HepG2 (cell line): ENCODE results near the gene CPE. TPM values are rescaled to one million over a fixed set of nuclear protein-coding genes. Genes with fewer than 3 reads are reported as not detected.

Experiments used
- ATAC-seq: fragments of 200-7000 bp; cut with Tn5 transposase; 3 replicates; pipeline ENCODE4 v1.9.1; 2020; ENCODE audit warnings: mild to moderate bottlenecking, moderate library complexity
- BruUV-seq: library from RNA; stranded (reverse); fragments of 400-500 nt; replicated peaks from 2 replicates; lab custom pipeline; 2021; lab: Mats Ljungman, UMichigan
- CTCF ChIA-PET: fragments of 300-600 bp; formaldehyde crosslinking; extraction: SDS; loops from one replicate; lab custom pipeline; 2021; ENCODE audit warnings: low total read pairs, inconsistent platforms, low intra/inter-chr PET ratio; lab: Yijun Ruan, JAX
- POLR2A ChIA-PET: fragments of 350-600 bp; sonication (Branson Sonifier 250); formaldehyde crosslinking; loops from one replicate; lab custom pipeline; 2020; ENCODE audit warnings: antibody characterized with exemption, inconsistent platforms; lab: Yijun Ruan, JAX
- DNase-seq: peaks from one replicate; pipeline ENCODE4 v3.0.0-alpha.2; 2015; ENCODE audit warnings: low spot score
- FAIRE-seq: peaks from 3 replicates; lab custom pipeline; 2011; peaks lifted over from hg19 to GRCh38; lab: Jason Lieb, UNC
- H2AFZ ChIP-seq: one replicate; pipeline ENCODE4 v1.6.1; 2011; ENCODE audit warnings: low read length, inconsistent platforms
- H3K27ac ChIP-seq: fragments of 300-600 bp; 3 replicates; pipeline ENCODE4 v1.8.0; 2011; ENCODE audit warnings: mixed run types, mild to moderate bottlenecking, mixed read lengths, low read length, inconsistent platforms; ENCODE audit not compliant: insufficient read depth; ENCODE audit errors: extremely low read length
- H3K27me3 ChIP-seq, 2 experiments: fragments of 200-600 bp in 1 of 2; 2 replicates in 1 of 2; 3 replicates in 1 of 2; pipeline versions ENCODE4 v1.6.0 to v1.8.0; 2011; ENCODE audit warnings: low read length in 2 of 2, mild to moderate bottlenecking in 2 of 2, moderate library complexity in 2 of 2, inconsistent platforms in 1 of 2; ENCODE audit not compliant: insufficient read depth in 2 of 2, control insufficient read depth in 1 of 2
- H3K36me3 ChIP-seq, 2 experiments: fragments of 200-600 bp in 1 of 2; replicated peaks in 1 of 2; 2 replicates in 1 of 2; 3 replicates in 1 of 2; pipeline versions ENCODE4 v1.5.1 to v1.8.0; 2011; ENCODE audit warnings: low read length in 2 of 2, inconsistent platforms in 1 of 2; ENCODE audit not compliant: insufficient read depth in 2 of 2, control insufficient read depth in 1 of 2
- H3K4me1 ChIP-seq: 2 replicates; pipeline ENCODE4 v1.5.1; 2012; ENCODE audit warnings: low read length, inconsistent platforms; ENCODE audit not compliant: insufficient read depth
- H3K4me2 ChIP-seq: 2 replicates; pipeline ENCODE4 v1.6.0; 2011; ENCODE audit warnings: low read depth, low read length, inconsistent platforms
- H3K4me3 ChIP-seq, 3 experiments: fragments of 200-600 bp in 1 of 3; sonication (generic), shearing (Covaris generic) in 1 of 3; replicated peaks in 1 of 3; 2 replicates each; pipeline ENCODE4 v1.5.1; 2011 to 2016; ENCODE audit warnings: low read length in 3 of 3, inconsistent platforms in 2 of 3, low read depth in 2 of 3, mild to moderate bottlenecking in 2 of 3, control low read depth in 1 of 3, mixed read lengths in 1 of 3; ENCODE audit not compliant: insufficient read depth in 1 of 3
- H3K79me2 ChIP-seq: one replicate; pipeline ENCODE4 v1.6.1; 2011; ENCODE audit warnings: low read length, inconsistent platforms; ENCODE audit not compliant: insufficient read depth
- H3K9ac ChIP-seq: 2 replicates; pipeline ENCODE4 v1.6.0; 2011; ENCODE audit warnings: mild to moderate bottlenecking, low read depth, low read length, inconsistent platforms; ENCODE audit not compliant: insufficient read depth
- H3K9me3 ChIP-seq: 2 replicates; pipeline ENCODE4 v1.5.1; 2012; ENCODE audit warnings: mild to moderate bottlenecking, low read length
- H4K20me1 ChIP-seq: 2 replicates; pipeline ENCODE4 v1.6.0; 2011; ENCODE audit warnings: inconsistent platforms, mild to moderate bottlenecking, low read length, moderate library complexity; ENCODE audit not compliant: insufficient read depth
- ARID2 ChIP-seq: sonication (generic); formaldehyde crosslinking; IDR thresholded peaks from 2 replicates; pipeline ENCODE4 v1.8.1; 2022; ENCODE audit warnings: mild to moderate bottlenecking, missing genetic modification reagents, borderline replicate concordance
- DMAP1 ChIP-seq: IDR thresholded peaks from 2 replicates; pipeline ENCODE4 v1.6.1; 2016
- ELF1 ChIP-seq: sonication (generic); formaldehyde crosslinking; IDR thresholded peaks from 2 replicates; pipeline ENCODE4 v1.4.0; 2020; ENCODE audit warnings: missing genetic modification reagents
- FOSL2 ChIP-seq: sonication (generic); formaldehyde crosslinking; IDR thresholded peaks from 2 replicates; pipeline ENCODE4 v1.4.0; 2020; ENCODE audit warnings: missing genetic modification reagents
- KDM4B ChIP-seq: sonication (generic); formaldehyde crosslinking; IDR thresholded peaks from 2 replicates; pipeline ENCODE4 v1.4.0; 2020; ENCODE audit warnings: missing genetic modification reagents
- MAFK ChIP-seq, 2 experiments: IDR thresholded peaks in 1 of 2; conservative IDR thresholded peaks in 1 of 2; 2 replicates each; pipeline ENCODE4 v1.6.1; 2011; ENCODE audit warnings: improper control_type of control experiment in 2 of 2, low read length in 2 of 2
- PLRG1 ChIP-seq: fragments of 450-650 bp; conservative IDR thresholded peaks from 2 replicates; pipeline ENCODE4 v1.6.1; 2016
- RFXANK ChIP-seq: IDR thresholded peaks from 2 replicates; pipeline ENCODE4 v1.6.1; 2016
- SMAD1 ChIP-seq: sonication (generic); formaldehyde crosslinking; IDR thresholded peaks from 2 replicates; pipeline ENCODE4 v1.4.0; 2020; ENCODE audit warnings: missing genetic modification reagents, low read depth, mild to moderate bottlenecking, borderline replicate concordance
- ZFP36L1 ChIP-seq: sonication (generic); formaldehyde crosslinking; IDR thresholded peaks from 2 replicates; pipeline ENCODE4 v1.8.0; 2022; ENCODE audit warnings: mild to moderate bottlenecking, missing genetic modification reagents, moderate library complexity
- ZKSCAN5 ChIP-seq: sonication (generic); formaldehyde crosslinking; IDR thresholded peaks from 2 replicates; pipeline ENCODE4 v1.5.1; 2020; ENCODE audit warnings: mild to moderate bottlenecking, missing genetic modification reagents
- ZNF180 ChIP-seq: sonication (generic); formaldehyde crosslinking; IDR thresholded peaks from 2 replicates; pipeline ENCODE4 v1.4.0; 2020; ENCODE audit warnings: low read depth, missing genetic modification reagents, borderline replicate concordance
- ZNF205 ChIP-seq: IDR thresholded peaks from 2 replicates; pipeline ENCODE4 v1.6.1; 2018; ENCODE audit warnings: missing biosample characterization, missing genetic modification reagents
- ZNF234 ChIP-seq: sonication (generic); formaldehyde crosslinking; conservative IDR thresholded peaks from 2 replicates; pipeline ENCODE4 v1.5.1; 2020; ENCODE audit warnings: mild to moderate bottlenecking, missing genetic modification reagents
- ZNF256 ChIP-seq: sonication (generic); formaldehyde crosslinking; conservative IDR thresholded peaks from 2 replicates; pipeline ENCODE4 v1.4.0; 2020; ENCODE audit warnings: missing genetic modification reagents
- ZNF30 ChIP-seq: sonication (generic); formaldehyde crosslinking; IDR thresholded peaks from 2 replicates; pipeline ENCODE4 v1.5.0; 2020; ENCODE audit warnings: mild to moderate bottlenecking, missing genetic modification reagents
- ZNF460 ChIP-seq: sonication (generic); formaldehyde crosslinking; IDR thresholded peaks from 2 replicates; pipeline ENCODE4 v1.5.1; 2020; ENCODE audit warnings: missing genetic modification reagents, mild to moderate bottlenecking, borderline replicate concordance
- ZNF710 ChIP-seq: sonication (generic); formaldehyde crosslinking; IDR thresholded peaks from 2 replicates; pipeline ENCODE4 v1.5.0; 2020; ENCODE audit warnings: mild to moderate bottlenecking, missing genetic modification reagents, borderline replicate concordance
- WGBS: methylation state at CpG from one replicate; pipeline ENCODE4 v1.1.6; 2017; ENCODE audit warnings: low lambda C conversion rate; 5-methylcytosine and 5-hydroxymethylcytosine counted together
- in situ Hi-C: cut with HindIII; loops from 2 replicates; pipeline ENCODE4 v1.10.0; 2017; ENCODE audit warnings: low pct_unique_long_range_greater_than_20kb; ENCODE audit not compliant: extremely low pct_ligation_motif_present
- intact Hi-C: fragments of 100-400 bp; cut with micrococcal nuclease; formaldehyde crosslinking; loops from one replicate; pipeline ENCODE4 v1.10.0; 2022; ENCODE audit not compliant: unreplicated experiment
- polyA plus RNA-seq, 8 experiments: library from polyadenylated mRNA; depleted of rRNA in 3 of 8; stranded (reverse) in 7 of 8; unstranded in 1 of 8; fragments of >200 nt; fragmentation: Illumina TruSeq in 4 of 8; extraction: Trizol in 4 of 8; gene quantifications; 2 replicates each; pipeline versions ENCODE4 v1.2.1 to v1.2.3, GENCODE V29; 2011 to 2016; ENCODE audit warnings: low read depth in 4 of 8, missing spikeins in 1 of 8, mixed read lengths in 1 of 8; ENCODE audit not compliant: insufficient read depth in 1 of 8
- total RNA-seq, 5 experiments: library from RNA; depleted of rRNA; stranded (reverse); fragments of >200 nt; fragmentation: Illumina TruSeq; extraction: Trizol; gene quantifications; 2 replicates each; pipeline ENCODE4 v1.2.3, GENCODE V29; 2016; ENCODE audit warnings: low read depth in 1 of 5
- TF ChIP-seq, protein P1 (sequence below): sonication (generic); formaldehyde crosslinking; IDR thresholded peaks from 2 replicates; pipeline ENCODE4 v1.5.0; 2020; ENCODE audit warnings: missing genetic modification reagents

Gene CPE
- total and polyA plus RNA-seq, 2 of the 13 experiments (the other 11 are each of a cell fraction or from before 2014, with no cell fraction given): 268 to 852 TPM

- in situ Hi-C loops: no loop called here
- POLR2A ChIA-PET: no interaction called here
- H3K9ac ChIP-seq: no peak overlapping the region
- ATAC-seq: no peak
- TF ChIP-seq KDM4B (CRISPR knock-in tag) (no peak), ZFP36L1 (CRISPR knock-in tag) (no peak), MAFK (conservative IDR thresholded peaks at IDR 0.05 in 1 of 2, IDR thresholded peaks at IDR 0.05 in 1 of 2; ENCODE audit: low read length in 2 of 2) (no peak), ZNF30 (CRISPR knock-in tag) (no peak), ZNF710 (CRISPR knock-in tag) (no peak), ZKSCAN5 (CRISPR knock-in tag) (no peak), RFXANK (CRISPR knock-in tag) (no peak), ELF1 (CRISPR knock-in tag) (no peak), SMAD1 (no peak), ZNF205 (CRISPR knock-in tag) (no peak), FOSL2 (CRISPR knock-in tag) (no peak), DMAP1 (CRISPR knock-in tag) (no peak), ZNF180 (CRISPR knock-in tag) (no peak), ZNF234 (CRISPR knock-in tag) (no peak), ZNF256 (CRISPR knock-in tag) (no peak), ARID2 (CRISPR knock-in tag) (no peak), PLRG1 (no peak), ZNF460 (no peak)
- TF ChIP-seq, protein P1, sequence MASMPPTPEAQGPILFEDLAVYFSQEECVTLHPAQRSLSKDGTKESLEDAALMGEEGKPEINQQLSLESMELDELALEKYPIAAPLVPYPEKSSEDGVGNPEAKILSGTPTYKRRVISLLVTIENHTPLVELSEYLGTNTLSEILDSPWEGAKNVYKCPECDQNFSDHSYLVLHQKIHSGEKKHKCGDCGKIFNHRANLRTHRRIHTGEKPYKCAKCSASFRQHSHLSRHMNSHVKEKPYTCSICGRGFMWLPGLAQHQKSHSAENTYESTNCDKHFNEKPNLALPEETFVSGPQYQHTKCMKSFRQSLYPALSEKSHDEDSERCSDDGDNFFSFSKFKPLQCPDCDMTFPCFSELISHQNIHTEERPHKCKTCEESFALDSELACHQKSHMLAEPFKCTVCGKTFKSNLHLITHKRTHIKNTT (CRISPR knock-in tag): no peak
- H2AFZ ChIP-seq: no peak overlapping the region
- no peaks in the 10 kb centered on the region for H3K36me3 ChIP-seq
- H3K4me2 ChIP-seq: no peak overlapping the region
- FAIRE-seq: no peak
- DNase-seq: no peak
- CTCF ChIA-PET: no interaction called here
- intact Hi-C loops: no loop called here
- no peaks in the 10 kb centered on the region for H3K79me2 ChIP-seq
- peaks cover 0 to 17% of the 10 kb centered on the region in 2 experiments; a peak in 1 of 5 replicates for H3K27me3 ChIP-seq
- no TSS peak for BruUV-seq
- no peaks in the 10 kb centered on the region for H3K9me3 ChIP-seq
- H3K27ac ChIP-seq: no peak overlapping the region
- no peaks in the 10 kb centered on the region for H4K20me1 ChIP-seq
- WGBS: 64% methylated on average over 1 of the region's 1 CpG
- no peaks in the 10 kb centered on the region for H3K4me1 ChIP-seq
- no peak overlapping the region for H3K4me3 ChIP-seq
Measured at GRCh38 chr4:165517216-165517615, 138.4 kb downstream of the CPE start.
